GM12864 (cell line): Measurements from ENCODE around the gene COG2.

ENCODE experiments used
- DNase-seq: peaks from one replicate; pipeline ENCODE4 v3.0.0-alpha.2; 2011; ENCODE audit warnings: low read depth
- H3K4me3 ChIP-seq: 2 replicates; pipeline ENCODE4 v1.5.1; 2011; ENCODE audit warnings: mild to moderate bottlenecking, low read depth, low read length, control low read depth
- CTCF ChIP-seq: IDR thresholded peaks from 2 replicates; pipeline ENCODE4 v1.5.1; 2011; ENCODE audit warnings: low read depth, mild to moderate bottlenecking, moderate library complexity, low read length, control low read depth, inconsistent platforms; ENCODE audit errors: missing control alignments

The COG2 gene

GRCh38 chr1:230614121-230614520 is 28.2 kb upstream of the COG2 start:
- no peak for DNase-seq
- no peak overlapping the region for H3K4me3 ChIP-seq

DNA sequence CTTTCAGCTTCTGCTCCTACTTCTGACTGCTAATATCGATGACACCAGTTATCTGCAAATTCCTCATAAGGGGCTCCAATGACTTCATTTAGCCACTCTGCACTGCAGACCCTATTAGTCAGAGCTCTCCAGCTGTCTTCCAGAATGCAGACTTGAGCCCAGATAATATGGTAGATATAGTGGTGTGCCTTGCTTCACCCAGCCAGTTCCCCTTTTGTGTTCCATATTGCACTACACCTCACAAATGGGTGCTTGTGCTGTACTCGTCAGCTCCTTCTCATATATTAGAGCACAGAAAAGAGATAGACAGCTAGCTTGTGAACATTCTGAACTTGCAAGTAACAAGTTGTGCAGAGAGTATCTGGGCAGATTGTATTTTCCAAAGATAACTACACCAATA is 23.7 kb upstream of the COG2 start:
- no peak for DNase-seq
- no peak overlapping the region for H3K4me3 ChIP-seq
- no peak for TF ChIP-seq CTCF

More at GRCh38 chr1:230614121-230614520, 28.2 kb upstream of the COG2 start:
- TF ChIP-seq CTCF = no peak

- no peak for TF ChIP-seq CTCF
- H3K4me3 ChIP-seq = no peak overlapping the region
- no peak for DNase-seq
These were observed 21.5 kb upstream of the COG2 start for GRCh38 chr1:230620649-230621323.

DNA sequence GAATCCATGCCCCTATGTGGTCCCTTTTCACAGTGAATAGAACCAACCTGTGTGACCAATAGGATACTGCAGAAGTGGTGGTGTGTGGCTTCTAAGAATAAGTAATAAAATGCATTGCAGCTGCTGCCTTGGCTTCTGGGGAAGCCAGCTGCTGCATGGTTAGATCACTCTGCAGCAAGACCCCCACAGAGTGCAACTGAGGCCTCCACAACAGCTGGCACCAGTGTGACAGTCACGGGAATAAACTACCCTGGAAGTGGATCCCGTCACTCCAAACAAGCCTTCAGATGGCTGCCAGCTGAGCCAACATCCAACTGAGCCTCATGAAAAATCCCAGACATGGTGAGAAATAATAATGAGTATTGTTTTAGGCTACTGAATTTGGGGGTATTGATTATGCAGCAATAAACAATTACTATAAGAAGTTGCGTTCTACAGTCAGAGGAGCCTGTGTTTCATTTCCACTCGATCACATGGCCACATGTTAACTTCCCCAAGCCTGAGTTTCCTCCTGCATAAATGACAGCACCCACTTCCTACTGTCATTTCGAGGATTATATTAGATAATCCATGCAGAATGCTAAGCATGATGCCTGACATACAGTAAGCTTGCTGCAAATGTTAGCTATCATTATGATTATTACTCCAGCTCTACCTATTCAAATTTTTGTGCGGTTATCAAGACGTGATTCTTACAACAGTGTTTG is 20.8 kb upstream of the COG2 start:
- no peak overlapping the region for H3K4me3 ChIP-seq
- no peak for DNase-seq
- no peak for TF ChIP-seq CTCF

DNA sequence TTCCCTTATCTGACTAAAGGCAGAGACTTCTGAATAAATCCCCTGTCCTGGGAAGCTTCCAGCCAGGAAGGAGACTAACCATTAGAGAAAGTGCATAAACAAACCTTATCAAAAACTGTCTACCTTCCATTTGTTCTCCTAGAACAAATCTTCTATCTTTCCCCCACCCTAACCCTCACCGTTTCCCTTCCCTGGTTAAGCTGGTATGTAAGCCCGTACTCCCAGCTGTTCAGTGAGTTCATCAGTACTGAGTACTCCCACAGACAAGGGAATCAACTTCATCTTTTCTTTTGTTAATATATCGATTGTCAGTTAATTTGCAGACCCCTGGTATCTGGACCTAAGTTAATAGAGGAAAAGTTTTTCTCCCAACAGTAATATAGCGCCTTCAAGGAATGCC is 20.1 kb upstream of the COG2 start:
- H3K4me3 ChIP-seq = no peak overlapping the region
- no peak for DNase-seq
- no peak for TF ChIP-seq CTCF

GRCh38 chr1:230624097-230624713 is 18.1 kb upstream of the COG2 start:
- no peak for DNase-seq
- TF ChIP-seq CTCF = no peak
- no peak overlapping the region for H3K4me3 ChIP-seq
